NCI-H524 treated with DMSO at 0.1 percent for 48 hours (cell line): ENCODE measurements around the gene THBS3.
"Not testable (repeated sequence)": the region's sequence is repeated elsewhere in the genome, so short reads cannot be mapped to it uniquely, and the experiment has no call there.

ENCODE experiments used
- DNase-seq: peaks from one replicate; lab custom pipeline; 2025; lab: John Stamatoyannopoulos, UW

THBS3 gene

GRCh38 chr1:155173478-155174323 is 34.0 kb downstream of the THBS3 start, which contains the start of gene TRIM46:
Gene TRIM46 (plus strand): TSS chr1:155173849. CDS start chr1:155173967, 118 bp downstream.
- DNase-seq, result peak; percentile 33

- peak; percentile 71 for DNase-seq
Observed at GRCh38 chr1:155172732-155173477, 34.8 kb downstream of the THBS3 start, which contains the start of gene KRTCAP2. Gene KRTCAP2 (minus strand): TSS chr1:155173304. CDS start chr1:155173224, 80 bp downstream.

- no peak for DNase-seq
Observed at GRCh38 chr1:155171836-155172731, 35.6 kb downstream of the THBS3 start.

GRCh38 chr1:155170806-155171205 is 36.9 kb downstream of the THBS3 start:
- no peak for DNase-seq

GRCh38 chr1:155170101-155170785 is 37.5 kb downstream of the THBS3 start:
- no peak for DNase-seq

- DNase-seq, result no peak
Observed at GRCh38 chr1:155169541-155169940, 38.2 kb downstream of the THBS3 start.

GRCh38 chr1:155168456-155169210 is 39.1 kb downstream of the THBS3 start:
- DNase-seq, result no peak

GRCh38 chr1:155168105-155168445 is 39.6 kb downstream of the THBS3 start:
- DNase-seq, result not testable (repeated sequence)

GRCh38 chr1:155167166-155168104 is 40.3 kb downstream of the THBS3 start:
- peak; percentile 61 for DNase-seq

- no peak for DNase-seq
Observed at GRCh38 chr1:155166471-155167165, 41.1 kb downstream of the THBS3 start.

- no peak for DNase-seq
Observed at GRCh38 chr1:155166051-155166470, 41.6 kb downstream of the THBS3 start.

- not testable (repeated sequence) for DNase-seq
Observed at GRCh38 chr1:155164625-155165024, 43.1 kb downstream of the THBS3 start.

- DNase-seq, result not testable (repeated sequence)
Observed at GRCh38 chr1:155163785-155164184, 43.9 kb downstream of the THBS3 start.

GRCh38 chr1:155162631-155163030 is 45.1 kb downstream of the THBS3 start:
- not testable (repeated sequence) for DNase-seq

GRCh38 chr1:155160128-155160527 is 47.6 kb downstream of the THBS3 start:
- DNase-seq, result no peak

GRCh38 chr1:155158991-155159390 is 48.7 kb downstream of the THBS3 start:
- no peak for DNase-seq

- not testable (repeated sequence) for DNase-seq
Observed at GRCh38 chr1:155155996-155156643, 51.6 kb downstream of the THBS3 start.
